Fibroblast of peridontal ligament (primary cell): ENCODE data around the gene ERMARD.

Source experiments
- DNase-seq: peaks from one replicate; pipeline ENCODE4 v3.0.0-alpha.2; 2010; ENCODE audit errors: extremely low read depth

ERMARD gene

GRCh38 chr6:169783401-169783800, 32.0 kb downstream of the ERMARD start:
- DNase-seq = no peak

GRCh38 chr6:169783971-169784820, 32.8 kb downstream of the ERMARD start:
- DNase-seq = no peak

- DNase-seq = no peak
Measured at GRCh38 chr6:169784821-169785340, 33.5 kb downstream of the ERMARD start.

GRCh38 chr6:169785566-169785965, 34.1 kb downstream of the ERMARD start:
- no peak for DNase-seq

GRCh38 chr6:169786349-169786748, 34.9 kb downstream of the ERMARD start:
- DNase-seq = no peak

GRCh38 chr6:169787797-169788196, 36.4 kb downstream of the ERMARD start:
- DNase-seq = no peak

- DNase-seq = no peak
Measured at GRCh38 chr6:169788809-169789145, 37.4 kb downstream of the ERMARD start.

- DNase-seq = peak; percentile 6
Measured at GRCh38 chr6:169789146-169789943, 37.9 kb downstream of the ERMARD start.

- DNase-seq = peak; percentile 60
Measured at GRCh38 chr6:169789944-169790927, 38.8 kb downstream of the ERMARD start.

GRCh38 chr6:169791721-169792131, 40.3 kb downstream of the ERMARD start:
- no peak for DNase-seq

- no peak for DNase-seq
Measured at GRCh38 chr6:169792306-169793015, 41.0 kb downstream of the ERMARD start.

- DNase-seq = no peak
Measured at GRCh38 chr6:169793408-169793807, 42.0 kb downstream of the ERMARD start.

- no peak for DNase-seq
Measured at GRCh38 chr6:169794317-169795055, 43.1 kb downstream of the ERMARD start.

GRCh38 chr6:169795196-169795595, 43.8 kb downstream of the ERMARD start:
- DNase-seq = no peak

GRCh38 chr6:169798764-169799473, 47.5 kb downstream of the ERMARD start:
- DNase-seq = no peak

- DNase-seq = no peak
Measured at GRCh38 chr6:169799474-169799926, 48.1 kb downstream of the ERMARD start.

GRCh38 chr6:169800116-169800667, 48.8 kb downstream of the ERMARD start:
- DNase-seq = no peak

- DNase-seq = peak; percentile 23
Measured at GRCh38 chr6:169800668-169801395, 49.4 kb downstream of the ERMARD start.
